Activated CD4-positive, alpha-beta T cell treated with anti-CD3 and anti-CD28 coated beads, Interleukin-2, amount 50 U/mL, for 24 hours (primary cell): ENCODE data around the gene KLF6.
A peak's percentile ranks its signal among the peaks of the same experiment; 100 is the strongest.

Source experiments
- DNase-seq, 2 donors: peaks; one replicate each; pipeline ENCODE4 v3.0.0-alpha.2; 2020; ENCODE audit warnings: low read depth in 1 of 2, low spot score in 1 of 2

KLF6 gene

DNA sequence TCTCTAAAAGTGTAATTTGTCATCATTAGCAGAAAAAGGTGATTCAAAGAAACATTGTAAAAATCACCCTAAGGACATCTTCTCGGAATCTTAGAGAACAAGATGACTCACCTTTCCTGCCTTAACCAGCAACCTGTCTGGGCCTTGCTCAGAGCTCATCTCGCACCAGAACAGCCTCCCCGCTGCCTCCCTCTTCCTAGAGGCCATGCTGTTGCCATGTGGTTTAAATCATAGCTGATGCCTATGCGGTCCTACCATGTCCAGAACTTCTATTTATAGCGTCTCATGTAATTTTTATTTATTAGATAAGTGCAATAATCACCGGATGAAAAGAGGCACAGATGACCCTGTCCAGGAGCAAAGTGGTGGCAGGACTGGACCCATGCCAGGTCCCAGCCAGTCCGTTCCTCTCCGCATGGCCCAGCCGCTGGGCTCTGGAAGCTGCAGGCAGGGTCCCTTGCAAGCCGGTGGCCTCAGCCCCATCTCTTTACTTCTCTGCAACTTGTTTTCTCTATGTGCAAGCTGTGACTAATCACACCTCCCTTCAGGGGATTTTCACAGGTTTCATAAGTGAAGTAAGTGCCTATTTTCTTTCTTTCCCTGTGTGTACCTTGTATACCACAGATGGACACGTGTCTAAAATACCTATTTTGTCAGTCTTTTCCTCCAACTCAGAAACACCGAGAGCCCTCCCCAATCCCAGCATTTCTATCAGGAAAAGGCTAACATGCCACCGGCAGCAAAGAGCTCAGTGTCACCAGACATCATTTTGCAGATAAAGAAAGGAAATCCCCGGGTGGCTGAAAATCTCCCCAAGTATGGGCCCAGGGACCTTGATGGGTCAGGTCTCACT, 27.1 kb downstream of the KLF6 start:
- DNase-seq = peak in 1 of 2 donors; percentile 62

DNA sequence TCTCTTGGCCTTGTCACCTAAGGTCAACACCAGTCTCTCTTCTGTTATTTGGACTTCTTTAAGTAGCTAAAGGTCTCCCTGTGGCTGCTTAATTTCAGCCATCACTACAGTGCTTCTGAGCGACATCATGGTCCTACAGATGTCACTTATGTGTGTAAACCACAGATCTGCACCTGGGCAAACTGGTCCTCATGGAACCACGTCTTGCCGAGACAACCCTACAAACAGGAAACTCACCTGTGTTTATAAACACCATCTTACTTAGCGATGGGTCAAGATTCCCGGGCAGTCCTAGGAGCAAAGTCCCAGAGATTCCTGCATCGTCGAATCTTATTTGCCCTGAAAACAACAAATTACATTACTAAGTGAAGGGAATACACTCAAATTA, 27.8 kb downstream of the KLF6 start:
- no peak for DNase-seq

DNA sequence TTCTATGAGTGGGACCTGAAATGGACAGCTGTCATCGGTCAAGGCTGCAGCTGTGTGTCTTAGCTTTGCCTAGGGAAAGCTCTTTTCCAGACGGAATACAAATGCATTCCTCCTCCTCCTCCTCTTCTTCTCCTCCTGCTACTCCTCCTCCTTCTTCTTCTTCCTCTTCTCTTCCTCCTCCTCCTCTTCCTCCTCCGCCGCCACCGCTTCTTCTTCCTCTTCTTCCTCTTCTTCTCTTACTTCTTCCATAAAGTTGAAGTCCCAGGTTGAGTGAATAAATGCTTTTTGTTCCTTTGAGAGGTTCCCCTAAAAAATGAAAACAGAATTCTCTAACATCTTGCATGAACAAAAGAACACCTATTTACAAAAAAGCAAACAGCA, 28.7 kb downstream of the KLF6 start:
- no peak for DNase-seq

DNA sequence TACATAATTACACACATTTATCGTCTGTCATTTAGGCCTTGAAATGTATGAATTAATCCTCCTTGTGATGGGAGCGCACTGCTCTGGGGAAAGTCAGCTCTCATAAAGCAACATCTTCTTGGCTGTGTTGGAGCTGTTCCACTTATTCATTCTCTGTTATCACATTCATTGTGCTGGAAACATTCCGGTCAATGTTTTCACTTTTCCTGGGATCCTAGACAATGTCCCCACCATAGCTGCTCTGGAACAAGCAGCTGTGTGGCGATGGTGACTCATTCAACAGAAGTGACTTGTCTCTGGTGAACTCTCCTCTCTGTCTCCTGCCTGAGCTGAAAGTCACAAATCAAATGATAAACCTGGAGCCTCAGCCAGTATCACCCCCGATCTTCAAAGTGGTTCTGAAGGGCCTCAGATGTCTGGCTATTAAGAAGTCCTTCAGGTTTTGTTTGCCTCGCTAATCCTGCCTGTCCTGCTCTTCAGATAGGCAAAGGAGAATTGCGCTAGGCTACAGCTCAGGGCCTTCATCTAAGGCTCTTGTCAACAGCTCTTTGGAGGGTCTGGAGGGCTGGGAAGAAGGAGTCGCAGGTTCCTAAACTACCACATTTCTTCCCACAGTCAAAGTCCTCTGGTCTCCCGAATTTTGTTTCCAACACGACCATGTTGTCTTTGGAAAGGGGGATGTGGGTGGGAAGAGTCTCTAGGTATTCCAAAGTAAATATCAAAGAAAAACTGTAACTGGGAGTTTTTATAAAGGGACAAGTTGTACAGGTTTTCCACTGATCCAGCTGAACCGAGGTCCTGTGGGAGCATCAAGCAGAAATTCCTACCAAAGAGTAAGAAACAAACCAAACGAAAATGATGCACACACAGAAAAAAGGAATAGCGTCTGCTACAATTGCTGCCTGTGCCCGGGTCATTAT, 29.3 kb downstream of the KLF6 start:
- DNase-seq = no peak

DNA sequence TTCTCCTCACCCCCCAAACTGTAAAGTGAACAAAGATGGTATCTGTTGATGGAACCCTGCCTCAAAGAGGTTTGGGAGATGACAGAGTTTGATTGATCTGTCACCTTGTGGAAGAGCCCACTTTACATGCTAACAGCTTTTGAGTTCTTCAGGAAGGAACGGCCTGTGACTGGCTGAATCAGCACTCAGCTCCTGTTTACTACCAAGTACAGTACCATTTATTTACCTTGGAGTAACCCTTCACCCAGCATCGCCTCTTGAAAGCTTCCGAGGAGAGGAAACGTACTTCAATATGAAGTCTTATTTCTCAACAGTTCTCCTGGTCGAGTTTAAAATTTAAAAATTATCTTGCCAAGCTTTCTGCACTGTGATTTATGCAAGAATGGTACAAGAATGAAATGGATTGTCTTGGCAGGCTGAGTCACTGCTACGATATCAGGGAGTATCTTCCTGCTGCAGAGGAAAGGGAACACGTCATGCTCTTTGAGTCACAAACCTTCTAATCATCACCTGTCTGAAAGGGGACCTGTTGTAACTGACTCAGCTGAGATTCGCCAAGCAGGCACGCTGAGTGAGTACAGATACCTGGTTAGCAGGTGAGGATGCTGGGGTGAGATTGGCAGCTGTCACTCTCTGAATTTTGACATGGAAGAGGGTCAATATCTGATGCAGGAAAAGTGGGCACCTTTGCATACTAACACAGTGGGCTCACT, 30.1 kb downstream of the KLF6 start:
- DNase-seq = no peak

DNA sequence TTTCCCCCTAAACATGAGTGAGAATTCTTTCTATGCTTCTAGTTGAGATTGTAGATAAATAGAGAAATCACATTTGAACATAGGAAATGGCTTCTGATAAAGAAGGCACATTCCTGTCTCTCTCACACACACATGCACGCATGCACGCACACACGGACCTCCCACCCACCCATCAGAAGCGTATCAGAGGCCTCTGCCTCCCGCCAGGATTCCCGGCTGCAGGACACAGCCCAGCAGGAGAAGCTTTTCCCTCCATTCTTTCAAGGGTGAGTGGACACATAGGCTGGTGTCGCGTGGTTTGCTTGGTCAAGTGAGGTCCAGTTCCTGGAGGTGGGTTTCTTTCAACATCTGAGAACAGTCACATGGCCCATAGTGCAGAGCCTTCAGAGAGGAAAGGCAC, 34.2 kb downstream of the KLF6 start:
- DNase-seq = no peak

DNA sequence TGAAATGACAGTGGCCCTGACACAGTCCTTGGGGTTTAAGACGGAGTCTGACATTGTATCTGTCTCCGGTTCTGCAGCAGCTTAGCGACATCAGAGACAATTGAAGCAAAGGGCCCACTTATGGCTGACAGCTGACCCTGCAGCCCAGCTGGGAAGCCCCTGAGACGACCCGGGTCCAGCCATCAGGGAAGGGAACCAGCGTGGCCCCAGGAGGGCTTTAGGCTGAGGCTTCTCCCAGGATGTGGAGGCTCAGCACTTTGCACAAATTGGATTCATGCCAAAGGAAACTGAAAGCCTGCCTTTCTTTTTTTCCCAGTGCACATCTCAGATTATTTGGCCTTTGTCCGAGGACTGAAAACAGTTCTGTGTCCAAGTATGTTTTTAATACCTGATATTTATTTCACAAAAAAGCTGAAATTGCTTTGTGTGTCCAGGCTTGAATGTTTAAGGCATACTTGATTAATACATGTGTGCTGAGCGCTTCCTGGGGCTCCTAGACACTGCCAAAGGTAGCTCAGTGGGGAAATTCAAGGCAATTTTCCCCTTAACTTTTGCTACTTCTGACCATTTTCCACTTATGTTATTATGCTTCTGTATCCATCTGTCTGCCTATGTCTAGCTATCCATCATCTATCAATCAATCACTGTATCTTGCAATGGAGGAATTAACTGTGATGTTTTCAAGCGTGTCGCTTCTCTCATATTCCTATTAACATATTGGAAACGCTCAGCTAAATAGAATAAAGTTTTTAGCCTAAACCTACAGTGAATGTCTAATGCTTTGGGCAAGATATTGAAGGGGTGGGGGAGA, 34.8 kb downstream of the KLF6 start:
- no peak for DNase-seq

DNA sequence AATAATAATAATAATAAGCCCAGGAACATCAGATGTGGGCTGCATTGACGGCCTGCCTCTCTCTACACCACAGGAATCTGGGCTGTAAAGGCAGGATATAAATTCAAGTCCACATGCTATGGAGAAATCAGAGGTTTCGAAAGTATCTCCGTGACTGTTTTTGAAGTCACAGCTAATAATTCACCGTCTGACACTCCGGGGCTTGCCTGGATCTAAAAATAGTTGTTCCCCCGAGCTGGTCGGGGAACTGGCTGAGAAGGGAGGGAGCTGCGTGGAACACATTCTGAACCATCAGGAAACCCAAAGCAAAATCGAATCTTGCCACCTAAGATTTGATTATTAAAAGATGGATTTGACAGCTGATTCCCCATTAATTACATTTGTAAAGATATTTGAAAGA, 35.4 kb downstream of the KLF6 start:
- DNase-seq = no peak

DNA sequence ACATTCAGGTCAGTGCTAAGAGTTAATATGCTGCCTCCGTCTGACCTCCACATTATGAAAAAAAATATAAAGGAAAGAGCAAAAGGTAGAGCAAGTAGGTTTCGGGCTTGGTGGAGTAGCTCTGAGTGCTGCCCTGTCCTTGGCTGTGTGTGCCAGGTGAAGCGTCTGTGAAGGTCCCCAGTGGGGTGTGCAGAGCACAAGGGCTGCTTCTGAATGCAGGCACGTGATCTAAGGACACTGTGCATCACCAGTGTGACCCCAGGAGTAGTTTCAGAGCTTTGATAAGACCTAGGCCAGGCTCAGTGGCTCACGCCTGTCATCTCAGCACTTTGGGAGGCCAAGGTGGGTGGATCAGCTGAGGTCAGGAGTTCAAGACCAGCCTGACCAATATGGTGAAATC, 36.0 kb downstream of the KLF6 start:
- no peak for DNase-seq

DNA sequence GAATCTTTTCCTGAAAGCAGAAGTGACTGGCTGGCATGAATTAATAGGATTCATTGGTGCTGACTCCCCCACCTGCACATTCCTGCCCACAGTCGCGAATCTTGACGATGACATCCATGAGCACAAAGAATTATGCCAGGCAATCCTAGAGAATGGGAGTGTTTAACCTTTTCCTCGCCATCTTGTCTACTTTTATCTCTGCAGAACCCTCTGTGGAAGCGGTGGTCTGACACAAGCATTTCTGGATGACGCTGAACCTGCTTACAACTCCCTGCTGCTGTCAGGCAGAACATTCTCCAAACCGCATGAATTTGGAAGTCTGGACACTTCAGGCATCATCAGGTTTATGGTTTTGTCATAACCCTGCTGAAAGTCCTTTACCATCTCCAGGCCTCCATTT, 36.5 kb downstream of the KLF6 start:
- DNase-seq = no peak

DNA sequence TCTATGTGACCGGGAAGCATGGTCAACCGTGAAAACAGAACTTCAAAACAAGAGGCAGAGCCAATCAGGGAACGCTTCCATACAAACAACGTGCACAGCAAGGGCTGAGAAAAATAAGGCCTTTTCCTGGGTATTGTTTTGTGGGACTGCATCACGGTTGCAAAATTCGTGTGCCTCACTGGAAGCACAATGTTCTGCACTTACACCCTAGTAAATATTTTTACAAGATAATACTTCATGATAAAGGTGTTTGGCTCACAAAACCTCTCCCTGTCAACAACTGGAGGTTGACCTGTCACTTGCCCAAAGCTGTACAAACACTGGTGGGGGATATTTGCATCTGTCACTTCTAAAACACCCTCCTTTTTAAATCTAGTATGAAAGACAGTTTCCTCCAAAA, 37.0 kb downstream of the KLF6 start:
- no peak for DNase-seq

DNA sequence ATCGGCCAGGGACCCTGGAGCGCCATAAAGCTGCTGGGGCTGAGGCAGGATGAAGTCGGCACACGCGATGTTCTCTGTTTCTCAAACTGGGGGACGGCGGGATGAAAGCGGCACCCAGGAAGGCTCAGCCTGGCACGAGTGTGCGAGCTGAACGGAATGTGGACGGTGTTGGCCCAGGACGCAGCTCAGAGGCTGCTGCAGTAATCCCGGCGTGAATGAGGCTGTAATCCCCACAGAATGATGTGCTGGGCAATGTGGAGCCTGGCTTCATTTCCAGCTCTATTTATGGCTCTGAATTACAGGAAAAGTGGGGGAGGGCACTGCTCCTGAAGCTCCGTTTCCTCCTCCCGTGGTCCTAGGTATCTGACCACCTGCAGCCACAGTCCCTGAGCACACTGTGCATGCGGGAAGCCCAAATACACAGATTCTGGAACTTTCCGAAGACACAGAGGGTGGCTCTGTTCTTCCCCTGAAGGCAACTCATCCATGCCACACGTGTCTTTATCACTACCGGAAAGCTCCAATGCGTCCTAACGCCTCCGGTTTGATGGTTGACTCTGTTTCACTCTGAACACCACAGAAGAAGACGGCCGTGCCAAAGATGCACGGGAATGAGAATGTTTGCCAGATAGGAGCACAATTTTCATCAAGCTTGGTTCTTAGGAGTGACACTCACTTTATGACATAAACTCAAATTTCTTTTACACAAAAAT, 37.6 kb downstream of the KLF6 start:
- DNase-seq = no peak

DNA sequence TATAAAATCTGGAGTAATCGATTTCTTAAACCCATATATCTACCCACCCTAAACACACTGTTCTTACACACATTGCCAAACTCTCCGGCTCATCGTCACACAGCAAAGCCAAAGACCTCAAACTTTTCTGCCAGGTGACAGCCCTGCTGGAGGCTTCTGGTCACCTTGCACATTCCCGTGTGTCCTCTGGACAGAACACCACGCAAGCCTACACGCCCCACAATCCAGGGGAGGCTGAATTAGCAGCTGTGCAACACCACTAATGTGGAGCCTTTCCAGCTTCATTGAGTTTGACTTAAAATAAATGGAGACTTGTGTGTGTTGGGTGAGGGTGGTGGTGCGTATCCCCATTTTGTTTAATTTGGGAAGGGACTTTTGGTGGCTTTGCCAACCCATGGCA, 38.4 kb downstream of the KLF6 start:
- no peak for DNase-seq

DNA sequence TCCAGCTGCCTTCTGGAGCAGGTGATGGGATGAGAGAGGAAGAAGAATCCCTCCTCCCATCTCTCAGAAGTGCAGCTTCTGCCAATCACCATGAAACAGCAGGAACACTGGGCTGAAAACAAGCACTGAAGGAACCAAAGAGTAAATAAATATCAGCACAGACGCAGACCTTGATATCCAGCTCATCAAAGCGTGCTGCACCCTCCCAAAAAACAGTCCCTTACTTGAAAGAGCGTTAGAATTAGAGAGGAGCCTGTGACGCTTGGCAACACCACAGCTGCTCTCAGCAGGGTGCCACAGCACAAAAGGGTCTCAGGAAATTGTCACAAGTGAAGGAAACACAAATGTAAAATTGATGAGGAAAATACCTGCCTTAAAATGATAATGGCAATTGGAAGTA, 39.5 kb downstream of the KLF6 start:
- DNase-seq = no peak

DNA sequence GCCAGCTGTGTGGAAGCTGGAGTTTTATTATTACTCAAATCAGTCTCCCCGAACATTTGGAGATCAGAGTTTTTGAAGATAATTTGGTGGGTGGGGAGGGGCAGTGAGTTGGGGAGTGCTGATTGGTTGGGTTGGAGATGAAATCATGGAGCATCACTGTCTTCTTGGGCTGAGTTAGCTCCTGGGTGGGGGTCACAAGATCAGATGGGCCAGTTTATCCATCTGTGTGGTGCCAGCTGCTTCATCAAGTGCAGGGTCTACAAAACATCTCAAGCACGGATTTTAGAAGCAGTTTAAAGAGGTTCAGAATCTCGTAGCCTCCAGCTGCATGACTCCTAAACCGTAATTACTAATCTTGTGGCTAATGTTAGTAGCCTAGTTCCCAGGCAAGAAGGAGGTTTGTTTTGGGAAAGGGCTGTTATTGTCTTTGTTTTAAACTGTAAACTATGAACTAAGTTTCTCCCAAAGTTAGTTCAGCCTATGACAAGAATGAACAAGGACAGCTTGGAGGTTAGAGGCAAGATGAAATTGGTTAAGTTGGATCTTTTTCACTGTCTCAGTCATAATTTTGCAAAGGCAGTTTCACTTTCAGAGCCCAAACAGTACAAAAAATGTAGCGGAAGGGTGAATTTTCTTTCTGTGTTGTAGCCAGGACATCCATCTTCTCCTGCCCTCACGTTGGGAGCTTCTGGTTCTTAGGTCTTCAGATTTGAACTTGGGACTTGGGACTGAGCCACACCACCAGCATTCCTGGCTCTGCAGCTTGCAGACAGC, 43.1 kb downstream of the KLF6 start:
- DNase-seq = no peak

DNA sequence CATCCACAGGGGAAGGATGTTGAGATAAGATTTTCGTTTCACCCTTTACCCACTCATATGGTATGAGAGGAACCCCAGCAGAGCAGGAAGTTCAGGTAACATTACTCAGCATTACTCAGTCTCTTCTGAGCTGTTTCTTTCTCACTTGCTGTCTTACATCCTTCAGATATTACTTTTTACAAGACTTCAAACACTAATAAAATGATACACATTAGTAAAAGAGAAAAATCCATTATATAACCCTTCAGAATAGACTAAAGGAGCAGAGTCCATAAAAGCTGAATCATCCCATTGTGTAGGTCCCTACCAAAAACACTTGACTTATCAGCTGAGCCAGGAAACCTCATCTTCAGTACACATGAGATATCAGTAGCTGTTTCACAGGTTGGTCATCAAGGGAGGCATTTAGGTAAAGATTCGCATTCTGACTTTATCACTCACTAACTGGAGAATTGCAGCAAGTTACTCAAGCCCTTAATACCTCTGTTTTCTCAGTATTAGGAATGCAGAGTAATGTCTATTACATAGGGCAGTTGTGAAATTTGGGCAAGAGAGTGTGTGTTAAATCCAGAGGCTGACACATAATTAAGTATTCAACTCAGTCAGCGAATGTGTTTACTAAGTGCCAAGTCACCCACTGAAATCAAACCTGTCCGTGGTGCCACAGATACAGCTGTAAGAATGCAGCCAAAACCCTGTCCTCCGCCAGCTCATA, 44.7 kb downstream of the KLF6 start:
- DNase-seq = peak in 1 of 2 donors; percentile 25

DNA sequence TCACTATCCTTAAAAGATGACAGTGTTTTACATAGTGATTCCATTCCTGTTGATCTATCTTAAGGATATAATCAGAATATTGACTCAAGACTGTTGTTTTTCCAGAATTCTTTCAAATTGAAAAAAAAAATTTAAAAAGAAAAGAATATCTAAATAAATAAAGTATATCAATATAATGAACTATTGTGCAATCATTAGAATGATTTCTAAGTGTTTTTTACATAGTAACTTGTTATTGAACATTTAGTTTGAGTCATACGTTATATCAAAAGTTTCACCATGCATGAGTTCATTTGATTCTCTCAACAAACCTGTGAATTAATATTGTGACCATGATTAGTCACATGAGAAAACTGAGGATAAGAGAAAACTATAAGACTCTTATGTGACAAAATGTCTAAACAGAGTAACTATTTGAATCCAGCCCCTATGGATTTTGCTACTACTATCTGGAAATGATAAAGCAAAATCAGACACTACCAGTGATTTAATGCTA, 46.1 kb downstream of the KLF6 start:
- DNase-seq = no peak

DNA sequence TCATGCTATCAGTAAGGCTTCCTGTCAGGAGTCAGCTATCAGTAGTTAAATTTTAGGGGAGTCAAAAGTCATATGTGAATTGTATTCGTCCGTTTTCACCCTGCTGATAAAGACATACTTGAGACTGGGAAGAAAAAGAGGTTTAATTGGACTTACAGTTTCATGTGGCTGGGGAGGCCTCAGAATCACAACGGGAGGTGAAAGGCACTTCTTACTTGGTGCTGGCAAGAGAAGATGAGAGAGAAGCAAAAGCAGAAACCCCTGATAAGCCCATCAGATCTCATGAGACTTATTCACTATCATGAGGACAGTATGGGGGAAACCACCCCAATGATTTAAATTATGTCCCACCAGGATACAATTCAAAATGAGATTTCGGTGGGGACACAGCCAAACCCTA, 47.1 kb downstream of the KLF6 start:
- no peak for DNase-seq

DNA sequence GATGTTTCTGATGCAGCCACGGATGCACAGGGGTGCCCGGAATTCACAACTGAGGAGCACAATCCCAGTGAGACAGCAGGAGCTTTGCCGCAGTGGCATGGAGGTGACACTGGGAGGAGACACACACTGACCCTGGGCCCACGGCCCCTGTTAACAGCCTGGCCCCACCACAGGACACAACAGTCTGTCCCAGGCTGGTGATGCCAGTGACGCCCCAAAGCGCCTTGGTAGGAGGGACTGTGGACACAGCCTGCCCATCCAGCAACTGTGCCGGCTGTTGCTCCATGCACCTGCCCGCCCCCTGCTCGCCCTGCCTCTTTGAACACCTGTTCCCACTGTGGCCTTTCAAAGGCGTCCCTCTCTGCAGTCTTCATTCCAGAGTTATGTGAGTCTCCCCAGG, 49.8 kb downstream of the KLF6 start:
- DNase-seq = no peak
